SJSA1 (cell line): ENCODE data around the gene PLXNA4. TPM values are rescaled to one million over a fixed set of nuclear protein-coding genes. Genes with fewer than 3 reads are reported as not detected.

Source experiments
- DNase-seq, 2 experiments: peaks; one replicate each; pipeline ENCODE4 v3.0.0-alpha.2; 2015 to 2020; ENCODE audit warnings: low spot score in 2 of 2, low read depth in 1 of 2
- H3K27ac ChIP-seq: fragments of 250-450 bp; sonication (Bioruptor Pico); 2 replicates; pipeline ENCODE4 v1.5.1; 2020; ENCODE audit warnings: mild to moderate bottlenecking, moderate library complexity
- H3K27me3 ChIP-seq: fragments of 250-450 bp; sonication (Bioruptor Pico); replicated peaks from 2 replicates; pipeline ENCODE4 v1.5.1; 2020; ENCODE audit warnings: mild to moderate bottlenecking, moderate library complexity
- H3K36me3 ChIP-seq: fragments of 250-450 bp; sonication (Bioruptor Pico); 2 replicates; pipeline ENCODE4 v1.5.1; 2020; ENCODE audit warnings: mild to moderate bottlenecking
- H3K4me1 ChIP-seq: fragments of 250-450 bp; sonication (Bioruptor Pico); replicated peaks from 2 replicates; pipeline ENCODE4 v1.6.1; 2021; ENCODE audit warnings: mild to moderate bottlenecking
- H3K4me3 ChIP-seq: fragments of 250-450 bp; sonication (Bioruptor Pico); 2 replicates; pipeline ENCODE4 v1.5.1; 2020; ENCODE audit warnings: mild to moderate bottlenecking
- H3K9me3 ChIP-seq: fragments of 250-450 bp; sonication (Bioruptor Pico); replicated peaks from 2 replicates; pipeline ENCODE4 v1.5.1; 2020; ENCODE audit warnings: mild to moderate bottlenecking
- total RNA-seq: library from RNA; depleted of rRNA; stranded (reverse); fragments of >200 nt; shearing (Covaris generic); gene quantifications from 2 replicates; pipeline ENCODE4 v1.2.3, GENCODE V29; 2014

Gene PLXNA4
- total RNA-seq, 1 experiment from 2014 or later = not detected

DNA sequence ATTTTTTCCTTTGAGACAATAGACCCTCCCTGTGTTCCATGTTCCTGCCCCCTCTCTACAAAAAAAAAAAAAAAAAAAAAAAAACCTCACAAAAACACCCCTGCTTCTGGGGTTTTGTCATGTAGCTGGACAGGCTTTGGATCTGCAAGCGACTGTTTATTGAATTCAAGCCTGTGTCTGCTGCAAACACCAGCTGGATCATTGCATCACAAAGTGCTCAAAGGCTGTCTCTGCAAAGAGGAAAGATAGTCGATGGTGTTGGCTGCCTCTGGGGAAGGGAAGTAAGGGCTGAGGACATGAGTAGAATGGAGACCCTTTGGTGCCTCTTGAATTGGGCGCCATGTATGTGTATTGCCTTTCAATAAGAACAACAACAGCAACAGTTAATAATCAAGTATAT is 471.2 kb downstream of the PLXNA4 start:
- Histone ChIP-seq H3K27me3 (peaks cover 12% of the 10 kb centered on the region), H3K4me1 (no peaks in the 10 kb centered on the region), H3K36me3 (no peaks in the 10 kb centered on the region), H3K9me3 (no peaks in the 10 kb centered on the region), H3K4me3 (no peak overlapping the region), H3K27ac (no peak overlapping the region)
- no peak for DNase-seq

DNA sequence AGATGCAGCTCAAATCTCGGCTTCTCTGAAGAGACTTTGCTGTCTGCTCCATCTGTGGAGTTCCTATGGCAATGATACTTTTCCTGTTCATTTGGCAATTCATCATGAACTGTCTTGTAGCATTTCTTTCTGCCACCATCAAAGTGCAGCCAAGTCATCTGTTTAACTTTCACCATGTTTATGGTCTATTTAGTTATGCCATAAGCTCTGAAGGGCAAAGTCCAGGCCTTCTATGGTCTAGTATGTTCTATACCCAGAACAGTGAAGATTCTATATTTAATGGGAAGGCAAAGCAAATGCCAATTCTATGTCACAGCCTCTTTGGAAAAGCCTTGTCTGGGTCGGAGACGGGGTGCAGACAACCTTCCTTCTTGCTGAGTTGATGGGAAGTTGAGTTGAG is 472.6 kb downstream of the PLXNA4 start:
- H3K4me1 ChIP-seq = no peaks in the 10 kb centered on the region
- peaks cover 5% of the 10 kb centered on the region; the same call in 1 of the 2 replicates for H3K27me3 ChIP-seq
- no peaks in the 10 kb centered on the region for H3K36me3 ChIP-seq
- no peak overlapping the region for H3K4me3 ChIP-seq
- no peak for DNase-seq
- no peaks in the 10 kb centered on the region for H3K9me3 ChIP-seq
- H3K27ac ChIP-seq = no peak overlapping the region

DNA sequence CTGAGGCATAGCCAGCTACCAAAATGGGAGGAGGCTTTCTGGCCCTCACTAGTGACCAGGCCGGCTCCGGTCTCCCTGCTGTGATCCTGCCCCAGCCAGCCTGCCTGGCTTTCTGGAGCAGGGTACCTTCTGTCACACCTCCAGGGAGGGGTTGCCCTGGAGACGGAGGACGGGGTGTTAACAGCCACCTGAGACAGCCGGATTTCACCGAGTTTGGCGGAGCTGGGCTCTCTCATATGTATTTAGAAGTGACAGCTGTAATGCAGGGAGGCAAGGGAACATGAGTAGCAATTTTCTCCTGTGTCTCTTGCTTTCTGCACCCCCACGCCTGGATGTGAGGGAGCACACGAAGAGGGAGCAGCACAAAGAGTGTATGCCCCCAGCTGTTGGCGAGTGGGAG is 473.3 kb downstream of the PLXNA4 start:
- no peak for DNase-seq
- H3K4me1 ChIP-seq = no peaks in the 10 kb centered on the region

DNA sequence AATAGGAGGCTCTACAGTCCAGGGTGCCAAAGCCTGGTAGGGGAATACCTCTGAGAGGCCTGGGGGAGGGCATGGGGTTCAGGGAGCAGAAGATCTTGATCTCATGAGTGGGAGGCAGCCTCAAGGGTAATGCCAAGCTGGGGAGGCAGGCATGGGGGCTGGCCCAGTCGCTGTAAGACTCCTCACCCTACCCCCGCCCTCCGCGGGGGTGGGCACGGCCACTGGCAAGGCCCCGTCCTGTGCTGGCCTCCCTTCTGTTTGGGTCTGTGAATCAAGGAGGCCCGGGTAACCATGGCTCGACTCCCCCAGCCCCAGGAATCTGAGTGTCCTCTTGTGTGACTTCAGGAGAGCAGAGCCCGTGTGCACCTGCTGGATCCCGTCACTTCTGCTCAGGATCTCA is 473.9 kb downstream of the PLXNA4 start:
- no peaks in the 10 kb centered on the region for H3K36me3 ChIP-seq
- H3K27me3 ChIP-seq = 0 out of 2 replicates have a peak, but pooled peaks cover 6% of the 10 kb centered on the region
- H3K4me1 ChIP-seq = no peaks in the 10 kb centered on the region
- H3K27ac ChIP-seq = no peak overlapping the region
- no peak overlapping the region for H3K4me3 ChIP-seq
- H3K9me3 ChIP-seq = no peaks in the 10 kb centered on the region
- DNase-seq = no peak

More for the DNA sequence above, 473.3 kb downstream of the PLXNA4 start:
- H3K9me3 ChIP-seq = no peaks in the 10 kb centered on the region
- H3K27me3 ChIP-seq = 0 out of 2 replicates have a peak, but pooled peaks cover 7% of the 10 kb centered on the region
- no peaks in the 10 kb centered on the region for H3K36me3 ChIP-seq
- H3K4me3 ChIP-seq = no peak overlapping the region
- no peak overlapping the region for H3K27ac ChIP-seq

DNA sequence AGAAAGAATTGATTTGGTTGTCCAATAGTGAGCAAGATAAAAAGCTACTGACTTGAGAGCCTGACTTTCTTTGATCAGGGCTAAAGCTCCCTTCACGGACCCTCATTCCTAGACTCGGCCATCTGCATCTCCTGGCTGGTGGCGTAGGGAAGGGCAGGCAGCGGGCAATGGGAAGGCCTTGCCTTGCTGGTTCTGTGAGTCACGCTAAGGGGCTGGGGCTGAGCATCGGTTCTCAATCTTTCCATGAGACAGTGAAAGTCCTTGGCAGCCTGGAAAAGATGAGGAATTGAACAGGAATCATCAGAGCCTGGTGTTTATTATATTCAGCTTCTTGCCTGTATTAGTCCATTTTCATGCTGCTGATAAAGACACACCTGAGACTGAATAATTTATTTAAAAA is 475.3 kb downstream of the PLXNA4 start:
- Histone ChIP-seq H3K27me3 (peaks cover 9% of the 10 kb centered on the region; the same call in 1 of the 2 replicates), H3K9me3 (no peaks in the 10 kb centered on the region), H3K36me3 (no peaks in the 10 kb centered on the region), H3K27ac (no peak overlapping the region), H3K4me3 (no peak overlapping the region), H3K4me1 (no peaks in the 10 kb centered on the region)
- no peak for DNase-seq

DNA sequence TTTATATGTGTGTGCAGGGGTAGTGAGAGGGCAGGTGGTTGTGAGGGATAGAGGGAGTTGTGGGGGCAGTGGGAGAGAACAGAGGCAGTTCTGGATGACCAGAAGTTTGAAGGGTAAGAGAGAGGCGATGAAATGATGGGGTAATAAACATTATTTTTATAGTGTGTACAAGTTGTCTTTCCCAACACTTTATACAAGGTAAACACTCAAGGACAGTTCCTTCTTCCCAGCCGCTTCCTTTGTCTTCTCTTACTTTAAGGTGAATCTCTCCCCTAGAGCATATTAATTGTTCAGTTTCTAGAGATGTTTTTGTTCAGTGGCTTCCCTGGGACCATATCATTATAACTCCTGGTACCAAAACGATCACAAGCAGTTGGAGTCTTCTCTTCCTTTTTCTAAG is 475.8 kb downstream of the PLXNA4 start:
- H3K9me3 ChIP-seq = no peaks in the 10 kb centered on the region
- H3K27ac ChIP-seq = no peak overlapping the region
- H3K4me3 ChIP-seq = no peak overlapping the region
- no peaks in the 10 kb centered on the region for H3K4me1 ChIP-seq
- no peak for DNase-seq
- peaks cover 9% of the 10 kb centered on the region; the same call in 1 of the 2 replicates for H3K27me3 ChIP-seq
- no peaks in the 10 kb centered on the region for H3K36me3 ChIP-seq

DNA sequence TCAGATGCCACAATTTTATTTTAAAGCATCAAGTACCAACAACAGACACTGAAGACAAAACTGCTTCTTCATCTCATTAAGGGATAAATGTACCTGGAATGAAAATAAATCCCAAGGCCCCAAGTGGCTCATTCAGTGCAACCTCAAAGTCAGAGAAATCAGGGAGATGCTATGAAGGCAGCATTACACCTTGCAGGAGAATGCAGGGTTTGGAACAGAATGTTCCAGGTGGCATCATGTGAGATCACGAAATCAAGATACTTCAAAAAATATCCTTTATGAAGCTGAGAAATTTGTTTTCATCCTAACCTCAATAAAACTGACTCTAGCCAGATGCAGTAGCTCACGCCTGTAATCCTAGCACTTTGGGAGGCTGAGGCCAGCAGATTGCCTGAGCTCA is 477.1 kb downstream of the PLXNA4 start:
- H3K4me3 ChIP-seq = no peak overlapping the region
- no peaks in the 10 kb centered on the region for H3K9me3 ChIP-seq
- peaks cover 9% of the 10 kb centered on the region; the same call in 1 of the 2 replicates for H3K27me3 ChIP-seq
- no peaks in the 10 kb centered on the region for H3K36me3 ChIP-seq
- no peaks in the 10 kb centered on the region for H3K4me1 ChIP-seq
- H3K27ac ChIP-seq = no peak overlapping the region
- no peak for DNase-seq

DNA sequence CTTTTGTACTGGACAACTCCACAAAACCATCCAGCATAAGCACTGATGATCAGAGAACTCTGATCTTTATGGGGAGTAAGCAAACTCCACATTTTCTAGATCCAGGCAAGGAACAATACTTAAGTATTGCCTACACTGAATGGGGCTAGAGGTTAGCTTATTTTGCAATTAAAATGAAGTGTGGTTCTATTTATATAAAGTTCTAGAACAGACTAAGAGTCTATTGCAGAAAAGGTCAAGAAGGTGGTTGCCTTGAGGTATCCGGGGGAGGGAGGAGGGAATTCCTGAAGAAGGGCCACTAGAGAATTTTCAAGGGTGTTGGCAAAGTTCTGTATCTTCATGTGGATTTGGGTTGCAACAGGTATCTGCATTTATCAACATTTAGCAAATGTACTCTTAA is 477.9 kb downstream of the PLXNA4 start:
- no peak for DNase-seq
- Histone ChIP-seq H3K4me1 (no peaks in the 10 kb centered on the region), H3K9me3 (no peaks in the 10 kb centered on the region), H3K4me3 (no peak overlapping the region), H3K27me3 (peaks cover 9% of the 10 kb centered on the region; the same call in 1 of the 2 replicates), H3K36me3 (no peaks in the 10 kb centered on the region), H3K27ac (no peak overlapping the region)

DNA sequence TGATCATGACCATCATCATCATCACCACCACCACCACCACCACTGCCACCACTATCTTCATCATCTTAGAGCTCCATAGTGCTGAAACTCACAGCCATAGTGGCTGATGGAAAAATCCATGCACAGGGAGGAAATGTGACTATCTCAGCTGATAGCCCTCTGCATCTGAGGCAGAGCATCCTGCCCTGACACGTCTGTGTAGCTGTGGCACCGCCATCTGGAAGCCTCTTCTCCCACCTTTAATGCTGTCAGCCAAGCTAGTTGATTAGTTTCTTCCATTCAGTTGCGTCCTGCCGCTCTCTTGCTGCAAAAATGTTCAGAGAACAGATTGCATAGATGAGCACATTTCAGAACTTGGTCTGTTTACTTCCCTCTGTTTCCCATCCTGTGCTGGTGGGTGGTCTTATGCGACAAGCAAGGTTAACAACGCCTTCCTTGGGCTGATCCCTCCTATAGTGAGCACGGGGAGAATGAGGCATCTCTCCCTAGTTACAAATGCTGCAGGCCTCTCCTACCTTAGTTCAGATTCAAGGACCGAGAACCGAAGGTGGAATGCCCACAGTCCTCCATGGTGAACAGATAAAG is 478.6 kb downstream of the PLXNA4 start:
- Histone ChIP-seq H3K9me3 (no peaks in the 10 kb centered on the region), H3K36me3 (no peaks in the 10 kb centered on the region), H3K27ac (no peak overlapping the region), H3K27me3 (peaks cover 9% of the 10 kb centered on the region; the same call in 1 of the 2 replicates), H3K4me1 (no peaks in the 10 kb centered on the region), H3K4me3 (no peak overlapping the region)
- DNase-seq = no peak

DNA sequence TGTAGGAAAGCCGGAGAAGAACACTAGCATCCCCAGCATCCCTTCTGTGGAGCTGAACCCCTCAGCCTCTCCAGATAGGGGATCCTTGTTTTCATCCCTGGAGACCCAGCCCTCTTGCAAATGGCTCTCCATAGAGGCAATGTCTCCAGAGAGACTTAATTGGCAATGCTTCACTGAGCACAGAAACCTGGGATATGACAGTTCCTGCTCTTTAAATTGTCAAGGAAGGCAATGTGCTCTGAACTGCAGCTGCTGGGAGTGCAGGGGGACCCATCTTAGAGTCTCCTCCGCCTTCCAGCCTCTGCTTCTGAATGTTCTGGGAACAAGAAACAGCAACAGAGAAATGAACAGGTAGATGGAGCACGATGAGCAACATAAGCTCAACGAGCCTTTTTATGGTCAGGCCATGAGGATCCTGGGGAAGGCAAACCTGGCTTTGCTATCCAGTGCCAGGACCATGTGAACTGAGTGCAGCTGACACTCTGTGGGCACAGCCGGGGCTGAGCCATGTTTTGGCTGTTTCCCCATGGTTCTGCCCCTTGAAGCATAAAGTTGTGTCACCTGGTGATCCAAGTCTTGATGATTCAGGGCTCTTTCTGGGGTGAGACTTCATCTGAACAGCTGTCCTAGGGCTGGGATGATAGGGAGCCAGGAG is 481.0 kb downstream of the PLXNA4 start:
- no peak for DNase-seq
- Histone ChIP-seq H3K27me3 (peaks cover 9% of the 10 kb centered on the region), H3K4me1 (no peaks in the 10 kb centered on the region), H3K36me3 (no peaks in the 10 kb centered on the region), H3K9me3 (no peaks in the 10 kb centered on the region; the same call in 1 of the 2 replicates), H3K27ac (no peak overlapping the region), H3K4me3 (no peak overlapping the region)

DNA sequence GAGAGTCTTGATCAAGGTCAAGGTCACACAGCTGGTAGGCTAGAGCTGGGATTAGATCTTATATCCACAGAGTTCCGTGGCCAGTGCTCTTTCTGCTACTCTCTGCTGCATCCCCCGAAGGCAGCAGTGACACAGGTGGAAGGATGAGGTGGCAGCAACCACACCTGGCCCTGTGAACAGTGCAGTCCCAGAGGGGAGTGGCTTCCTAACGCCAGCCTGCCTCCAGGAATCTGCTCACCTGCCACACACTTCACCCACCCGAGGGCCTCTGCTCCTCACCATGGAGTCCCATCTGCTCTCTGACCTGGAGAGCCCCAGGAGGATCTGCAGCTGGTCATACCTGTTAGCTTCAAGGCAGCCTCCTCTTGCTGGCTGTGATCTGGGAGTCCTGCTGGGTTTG is 484.2 kb downstream of the PLXNA4 start:
- H3K4me3 ChIP-seq = no peak overlapping the region
- DNase-seq = no peak
- peaks cover 10% of the 10 kb centered on the region for H3K27me3 ChIP-seq
- H3K36me3 ChIP-seq = no peaks in the 10 kb centered on the region
- H3K9me3 ChIP-seq = no peaks in the 10 kb centered on the region; the same call in 1 of the 2 replicates
- H3K27ac ChIP-seq = no peak overlapping the region
- no peaks in the 10 kb centered on the region for H3K4me1 ChIP-seq

DNA sequence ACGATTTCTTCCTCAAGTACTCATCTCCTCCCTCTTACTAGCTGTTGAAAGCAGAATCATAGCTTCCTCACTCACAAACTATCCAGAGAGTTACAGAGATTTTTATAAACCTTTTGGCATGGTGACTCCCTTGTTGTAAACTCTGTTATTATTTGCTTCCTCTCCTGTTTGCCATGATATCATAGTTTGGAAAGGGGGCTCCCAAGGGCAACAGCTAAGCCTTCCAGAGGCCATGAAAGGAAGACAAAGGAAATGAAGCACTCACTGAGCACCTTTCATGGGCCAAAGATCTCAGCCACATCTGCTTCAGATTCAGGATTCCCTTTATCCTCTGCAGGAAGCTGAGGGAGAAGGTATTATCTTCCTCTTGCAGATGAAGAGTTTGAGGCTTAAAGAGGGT is 484.6 kb downstream of the PLXNA4 start:
- no peak for DNase-seq

DNA sequence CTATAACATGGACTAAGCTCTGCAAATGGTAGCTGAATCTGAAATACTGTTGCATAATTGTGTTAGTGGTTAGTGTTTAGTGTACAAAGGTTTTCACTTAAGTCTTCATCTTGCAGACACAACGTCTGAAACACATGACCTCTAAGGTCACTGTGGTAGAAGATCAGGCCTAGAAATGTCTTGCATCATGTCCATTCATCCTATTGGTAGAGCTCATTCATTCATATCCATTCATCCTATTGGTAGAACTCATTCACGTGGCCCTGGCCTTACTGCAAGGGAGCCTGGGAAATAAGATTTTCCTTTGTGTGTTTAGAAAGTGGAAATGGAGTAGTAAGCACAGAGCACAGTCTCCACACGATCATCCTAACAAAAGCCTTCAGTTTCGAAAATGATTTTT is 485.8 kb downstream of the PLXNA4 start:
- no peak for DNase-seq
- Histone ChIP-seq H3K4me1 (no peaks in the 10 kb centered on the region), H3K9me3 (no peaks in the 10 kb centered on the region; the same call in 1 of the 2 replicates), H3K27me3 (peaks cover 5% of the 10 kb centered on the region; the same call in 1 of the 2 replicates), H3K27ac (no peak overlapping the region), H3K36me3 (no peaks in the 10 kb centered on the region), H3K4me3 (no peak overlapping the region)

More for the DNA sequence above, 484.6 kb downstream of the PLXNA4 start:
- Histone ChIP-seq H3K36me3 (no peaks in the 10 kb centered on the region), H3K9me3 (no peaks in the 10 kb centered on the region; the same call in 1 of the 2 replicates), H3K4me3 (no peak overlapping the region), H3K4me1 (no peaks in the 10 kb centered on the region), H3K27ac (no peak overlapping the region), H3K27me3 (peaks cover 6% of the 10 kb centered on the region)

DNA sequence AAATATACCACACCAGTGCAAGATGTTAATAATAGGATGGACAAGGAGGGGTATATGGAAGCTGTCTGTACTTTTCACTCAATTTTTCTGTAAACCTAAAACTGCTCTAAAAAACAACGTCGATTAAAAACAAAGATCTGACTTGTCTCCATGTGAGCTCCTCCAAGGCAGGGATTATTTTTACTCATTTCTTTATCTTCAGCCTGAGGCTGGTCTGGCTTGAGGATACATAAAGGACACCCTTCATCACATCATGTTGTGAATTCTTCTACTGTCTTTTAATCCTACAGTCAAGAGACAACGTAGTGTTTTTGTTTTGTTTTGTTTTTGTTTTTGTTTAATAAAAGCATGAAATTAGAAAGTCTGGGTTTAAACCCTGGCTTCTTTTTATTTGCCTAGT is 486.9 kb downstream of the PLXNA4 start:
- H3K4me1 ChIP-seq = no peaks in the 10 kb centered on the region
- peaks cover 7% of the 10 kb centered on the region; the same call in 1 of the 2 replicates for H3K27me3 ChIP-seq
- H3K4me3 ChIP-seq = no peak overlapping the region
- H3K27ac ChIP-seq = no peak overlapping the region
- no peaks in the 10 kb centered on the region; the same call in 1 of the 2 replicates for H3K9me3 ChIP-seq
- H3K36me3 ChIP-seq = no peaks in the 10 kb centered on the region
- no peak for DNase-seq
